ENCODE measurements around the gene FBXW8.

FBXW8 gene

DNA sequence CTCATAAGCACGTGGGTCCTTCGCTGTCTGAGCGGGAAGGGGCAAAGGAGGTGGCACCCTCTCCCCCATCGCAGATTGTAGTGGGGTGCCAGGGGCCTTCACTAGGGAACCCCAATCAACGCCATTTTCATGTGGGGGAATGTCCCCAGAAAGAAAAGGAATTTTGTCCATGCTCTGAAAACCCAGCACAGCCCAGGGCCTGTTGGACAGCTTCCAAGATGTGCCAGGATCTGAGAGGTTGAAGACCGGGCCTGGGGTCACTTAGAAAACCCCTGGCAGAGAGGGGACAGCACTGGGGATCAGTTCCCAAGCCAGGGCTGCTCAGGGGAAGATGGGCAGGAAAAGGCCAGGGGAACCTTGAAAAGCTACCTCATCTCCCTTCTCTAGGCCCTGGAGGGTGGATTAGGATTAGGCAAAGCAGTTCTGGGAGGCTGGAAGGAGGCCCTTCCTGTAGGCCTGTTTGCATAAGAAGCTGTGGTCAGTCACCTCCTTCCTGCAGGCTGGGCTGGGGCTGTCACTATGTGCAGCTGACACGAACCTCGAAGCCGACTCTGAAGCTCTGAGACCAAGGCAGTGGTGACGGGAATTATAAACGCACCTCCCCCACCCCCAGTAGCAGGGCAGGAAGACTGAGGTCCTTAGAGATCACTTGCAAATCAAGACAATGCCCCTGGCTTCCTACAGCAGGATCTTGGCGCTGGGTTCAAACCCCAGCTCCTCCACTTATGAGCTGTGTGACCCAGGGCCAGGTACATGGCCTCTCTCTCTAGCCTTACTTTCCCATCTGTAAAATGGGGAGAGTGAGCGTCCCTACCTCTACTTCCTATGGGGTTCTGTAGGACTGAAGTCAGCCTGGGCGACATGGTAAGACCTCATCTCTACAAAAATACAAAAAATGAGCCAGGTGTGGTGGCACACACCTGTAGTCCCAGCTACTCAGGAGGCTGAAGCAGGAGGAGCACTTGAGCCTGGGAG, 159.5 kb downstream of the FBXW8 start:
- FAIRE-seq (no peak), DNase-seq (ENCODE audit: insufficient read length, low spot score) (no peak)
- TF ChIP-seq CTCF (IDR thresholded peaks at IDR 0.05; ENCODE audit: insufficient read depth, missing control alignments): no peak

- no peak for FAIRE-seq
- TF ChIP-seq CTCF (IDR thresholded peaks at IDR 0.05; ENCODE audit: insufficient read depth, missing control alignments): no peak
- DNase-seq (ENCODE audit: insufficient read length, low spot score): no peak
Measured at GRCh38 chr12:117071009-117071408, 160.3 kb downstream of the FBXW8 start.

- no peak for TF ChIP-seq CTCF (IDR thresholded peaks at IDR 0.05; ENCODE audit: insufficient read depth, missing control alignments)
- FAIRE-seq: no peak
- no peak for DNase-seq (ENCODE audit: insufficient read length, low spot score)
Measured at GRCh38 chr12:117072106-117072505, 161.4 kb downstream of the FBXW8 start.

GRCh38 chr12:117072736-117073490, 162.2 kb downstream of the FBXW8 start:
- no peak for TF ChIP-seq CTCF (IDR thresholded peaks at IDR 0.05; ENCODE audit: insufficient read depth, missing control alignments)
- DNase-seq (ENCODE audit: insufficient read length, low spot score): no peak
- no peak for FAIRE-seq

DNA sequence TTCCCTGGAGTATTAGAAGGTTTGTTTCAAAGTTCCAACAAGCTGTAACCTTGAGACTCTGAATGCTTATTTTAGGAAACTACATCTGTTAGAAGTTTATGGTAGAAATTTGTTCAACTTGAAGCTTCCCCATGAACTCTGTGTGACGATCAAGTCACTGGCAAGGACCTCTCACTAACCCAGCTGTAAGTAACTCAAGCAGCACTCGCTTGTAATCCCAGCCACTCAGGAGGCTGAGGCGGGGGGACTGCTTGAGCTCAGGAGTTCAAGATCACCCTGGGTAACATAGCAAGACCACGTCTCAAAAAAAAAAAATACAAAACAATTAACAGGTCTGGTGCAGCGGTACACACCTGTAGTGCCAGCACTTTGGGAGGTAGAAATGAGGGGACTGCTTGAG, 162.9 kb downstream of the FBXW8 start:
- no peak for TF ChIP-seq CTCF (IDR thresholded peaks at IDR 0.05; ENCODE audit: insufficient read depth, missing control alignments)
- no peak for DNase-seq (ENCODE audit: insufficient read length, low spot score)
- no peak for FAIRE-seq

DNA sequence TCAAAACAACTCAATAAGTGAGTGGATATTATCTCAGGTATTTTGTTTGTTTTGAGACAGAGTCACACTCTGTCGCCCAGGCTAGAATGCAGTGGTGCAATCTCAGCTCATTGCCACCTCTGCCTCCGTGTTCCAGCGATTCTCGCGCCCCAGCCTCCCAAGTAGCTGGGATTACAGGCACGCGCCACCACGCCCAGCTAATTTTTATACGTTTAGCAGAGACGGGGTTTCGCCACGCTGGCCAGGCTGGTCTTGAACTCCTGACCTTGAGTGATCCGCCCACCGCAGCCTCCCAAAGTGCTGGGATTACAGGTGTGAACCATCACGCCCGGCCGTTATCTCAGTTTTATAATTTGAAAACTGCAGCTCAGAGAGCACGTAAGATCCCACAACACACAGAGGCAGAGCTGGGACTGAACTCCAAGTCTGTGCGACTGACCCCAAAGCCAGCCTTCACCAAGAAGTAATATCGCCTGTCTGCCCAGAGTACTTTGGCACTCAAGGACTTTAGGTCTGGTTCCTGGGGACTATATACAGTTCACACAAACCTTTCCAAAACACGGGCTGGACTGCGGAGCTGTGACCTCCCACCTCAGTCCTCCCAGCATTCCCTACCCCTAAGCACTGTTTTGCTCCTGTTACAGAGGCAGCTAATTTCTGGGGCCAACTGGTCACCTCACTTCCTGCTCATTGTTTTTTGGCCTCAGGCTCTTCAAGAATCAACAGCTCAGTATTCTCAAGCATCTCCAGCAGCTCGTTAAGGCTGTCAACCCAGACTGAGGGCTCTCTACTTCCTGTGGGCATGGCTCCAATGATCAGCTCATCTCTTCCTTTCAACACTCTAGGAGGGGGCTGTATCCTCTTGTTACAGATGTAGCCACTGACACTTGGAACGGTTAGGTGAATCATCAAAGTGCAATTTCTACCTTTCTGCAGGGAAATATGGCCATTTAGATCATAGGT, 165.9 kb downstream of the FBXW8 start:
- DNase-seq (ENCODE audit: insufficient read length, low spot score): no peak
- no peak for FAIRE-seq
- no peak for TF ChIP-seq CTCF (IDR thresholded peaks at IDR 0.05; ENCODE audit: insufficient read depth, missing control alignments)

Data from D721Med (cell line).